WTC11 (cell line): ENCODE data around the gene KCNMA1. TPM values are rescaled to one million over a fixed set of nuclear protein-coding genes. Genes with fewer than 3 reads are reported as not detected.

Experiments used
- ATAC-seq: fragments of 200-7000 bp; cut with Tn5 transposase; 2 replicates; pipeline ENCODE4 v1.10.0; 2021; ENCODE audit warnings: mild to moderate bottlenecking, moderate library complexity
- CTCF ChIA-PET: fragments of 300-600 bp; sonication (Branson Sonifier 250); formaldehyde crosslinking; loops from one replicate; lab custom pipeline; 2021; ENCODE audit warnings: antibody characterized with exemption; lab: Charles Lee
- POLR2A ChIA-PET: fragments of 350-600 bp; sonication (Branson Sonifier 250); formaldehyde crosslinking; loops from one replicate; lab custom pipeline; 2021; ENCODE audit warnings: antibody characterized with exemption; lab: Charles Lee
- DNase-seq: peaks from one replicate; pipeline ENCODE4 v3.0.0; 2021; ENCODE audit warnings: low spot score
- H3K27ac Mint-ChIP-seq: 2 replicates; pipeline ENCODE4 v1.8.0; 2021; ENCODE audit warnings: mixed read lengths
- H3K27me3 Mint-ChIP-seq: 2 replicates; pipeline ENCODE4 v1.8.0; 2021; ENCODE audit warnings: low read depth, mild to moderate bottlenecking, moderate library complexity, mixed read lengths
- H3K36me3 Mint-ChIP-seq: 2 replicates; pipeline ENCODE4 v1.8.0; 2021; ENCODE audit warnings: mixed read lengths
- H3K4me1 Mint-ChIP-seq: 2 replicates; pipeline ENCODE4 v1.8.0; 2022; ENCODE audit warnings: mixed read lengths
- H3K4me3 Mint-ChIP-seq: 2 replicates; pipeline ENCODE4 v1.8.0; 2021; ENCODE audit warnings: mild to moderate bottlenecking, moderate library complexity, mixed read lengths
- H3K9me3 Mint-ChIP-seq: 2 replicates; pipeline ENCODE4 v1.8.0; 2021; ENCODE audit warnings: mixed read lengths
- CREB1 ChIP-seq: sonication (generic); formaldehyde crosslinking; IDR thresholded peaks from 2 replicates; pipeline ENCODE4 v1.8.0; 2023; ENCODE audit warnings: mild to moderate bottlenecking, missing genetic modification reagents
- CREM ChIP-seq: sonication (generic); formaldehyde crosslinking; IDR thresholded peaks from 2 replicates; pipeline ENCODE4 v1.8.1; 2022; ENCODE audit warnings: mild to moderate bottlenecking, missing genetic modification reagents, moderate library complexity
- ELF4 ChIP-seq: sonication (generic); formaldehyde crosslinking; IDR thresholded peaks from 2 replicates; pipeline ENCODE4 v1.8.1; 2022; ENCODE audit warnings: low read depth, mild to moderate bottlenecking, moderate library complexity, missing genetic modification reagents
- FOXP1 ChIP-seq: sonication (generic); formaldehyde crosslinking; IDR thresholded peaks from 2 replicates; pipeline ENCODE4 v1.8.0; 2022; ENCODE audit warnings: missing genetic modification reagents, mild to moderate bottlenecking, moderate library complexity, borderline replicate concordance
- GRHL2 ChIP-seq: fragments of 250-450 bp; sonication (Bioruptor Pico); IDR thresholded peaks from 2 replicates; pipeline ENCODE4 v1.8.0; 2022; ENCODE audit warnings: mild to moderate bottlenecking, moderate library complexity; ENCODE audit not compliant: insufficient replicate concordance, severe bottlenecking
- HMGA2 ChIP-seq: fragments of 250-450 bp; sonication (Bioruptor Pico); IDR thresholded peaks from 2 replicates; pipeline ENCODE4 v1.4.0; 2021; ENCODE audit warnings: mild to moderate bottlenecking, moderate library complexity
- NFYB ChIP-seq: sonication (generic); formaldehyde crosslinking; conservative IDR thresholded peaks from 2 replicates; pipeline ENCODE4 v1.8.0; 2022; ENCODE audit warnings: low read depth, missing genetic modification reagents
- NR3C1 ChIP-seq: sonication (generic); formaldehyde crosslinking; conservative IDR thresholded peaks from 2 replicates; pipeline ENCODE4 v1.8.1; 2023; ENCODE audit warnings: low read depth, mild to moderate bottlenecking, missing genetic modification reagents
- RORB ChIP-seq: fragments of 250-450 bp; sonication (Bioruptor Pico); IDR thresholded peaks from 2 replicates; pipeline ENCODE4 v1.9.0; 2021; ENCODE audit warnings: mild to moderate bottlenecking
- TEAD4 ChIP-seq: sonication (generic); formaldehyde crosslinking; IDR thresholded peaks from 2 replicates; pipeline ENCODE4 v1.8.0; 2022; ENCODE audit warnings: mild to moderate bottlenecking, missing genetic modification reagents
- ZNF121 ChIP-seq: sonication (generic); formaldehyde crosslinking; IDR thresholded peaks from 2 replicates; pipeline ENCODE4 v1.8.0; 2023; ENCODE audit warnings: missing genetic modification reagents
- ZNF138 ChIP-seq: sonication (generic); formaldehyde crosslinking; conservative IDR thresholded peaks from 2 replicates; pipeline ENCODE4 v1.8.1; 2022; ENCODE audit warnings: mild to moderate bottlenecking, moderate library complexity, missing genetic modification reagents
- ZNF423 ChIP-seq: fragments of 250-450 bp; sonication (Bioruptor Pico); IDR thresholded peaks from 2 replicates; pipeline ENCODE4 v2.1.2; 2022; ENCODE audit warnings: mild to moderate bottlenecking, moderate library complexity
- total RNA-seq: library from RNA; stranded (reverse); gene quantifications from 3 replicates; pipeline ENCODE4 v1.2.3, GENCODE V29; 2021
- TF ChIP-seq, protein P1 (sequence below): sonication (generic); formaldehyde crosslinking; IDR thresholded peaks from 2 replicates; pipeline ENCODE4 v1.8.1; 2023; ENCODE audit warnings: mild to moderate bottlenecking, missing genetic modification reagents, moderate library complexity
- TF ChIP-seq, protein P2 (sequence below): sonication (generic); formaldehyde crosslinking; IDR thresholded peaks from 2 replicates; pipeline ENCODE4 v1.8.0; 2022; ENCODE audit warnings: mild to moderate bottlenecking, missing genetic modification reagents
- TF ChIP-seq, protein P3 (sequence below): fragments of 250-450 bp; sonication (Bioruptor Pico); IDR thresholded peaks from 2 replicates; pipeline ENCODE4 v2.1.2; 2022; ENCODE audit warnings: mild to moderate bottlenecking, moderate library complexity
- TF ChIP-seq, protein P4 (sequence below): sonication (generic); formaldehyde crosslinking; IDR thresholded peaks from 2 replicates; pipeline ENCODE4 v1.8.1; 2023; ENCODE audit warnings: mild to moderate bottlenecking, missing genetic modification reagents, moderate library complexity
- TF ChIP-seq, protein P5 (sequence below): fragments of 250-450 bp; sonication (Bioruptor Pico); IDR thresholded peaks from 2 replicates; pipeline ENCODE4 v1.9.0; 2021; ENCODE audit warnings: mild to moderate bottlenecking
- TF ChIP-seq, protein P6 (sequence below): fragments of 250-450 bp; sonication (Bioruptor Pico); IDR thresholded peaks from 2 replicates; pipeline ENCODE4 v1.9.0; 2021; ENCODE audit warnings: mild to moderate bottlenecking, borderline replicate concordance
- TF ChIP-seq, protein P7 (sequence below): sonication (generic); formaldehyde crosslinking; IDR thresholded peaks from 2 replicates; pipeline ENCODE4 v1.8.0; 2023; ENCODE audit warnings: missing genetic modification reagents

KCNMA1 gene
- total RNA-seq, 1 experiment from 2014 or later: 7.3 TPM

DNA sequence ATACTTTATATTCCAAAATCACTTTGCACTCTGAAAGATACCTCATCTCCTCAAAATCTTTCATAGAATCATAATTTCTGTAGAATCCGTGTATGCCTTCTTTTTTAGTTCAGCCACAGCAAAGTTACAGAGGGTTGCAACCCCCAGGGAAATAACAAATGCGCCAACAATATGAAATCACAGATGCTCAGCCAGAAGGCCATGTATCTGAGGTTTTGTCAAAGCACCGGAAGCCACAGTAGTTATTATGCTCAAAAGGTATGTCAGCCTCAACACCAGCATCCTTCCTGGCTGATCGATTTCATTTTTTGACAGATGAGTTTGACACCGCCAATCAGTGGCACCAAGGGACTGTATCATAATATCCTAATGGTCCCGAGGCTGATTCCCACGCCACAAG is 204.1 kb downstream of the KCNMA1 start:
- H3K4me3 Mint-ChIP-seq: no peak overlapping the region
- TF ChIP-seq ZNF138 (CRISPR knock-in tag): no peak
- no peak for TF ChIP-seq NR3C1 (CRISPR knock-in tag)
- TF ChIP-seq, protein P1, sequence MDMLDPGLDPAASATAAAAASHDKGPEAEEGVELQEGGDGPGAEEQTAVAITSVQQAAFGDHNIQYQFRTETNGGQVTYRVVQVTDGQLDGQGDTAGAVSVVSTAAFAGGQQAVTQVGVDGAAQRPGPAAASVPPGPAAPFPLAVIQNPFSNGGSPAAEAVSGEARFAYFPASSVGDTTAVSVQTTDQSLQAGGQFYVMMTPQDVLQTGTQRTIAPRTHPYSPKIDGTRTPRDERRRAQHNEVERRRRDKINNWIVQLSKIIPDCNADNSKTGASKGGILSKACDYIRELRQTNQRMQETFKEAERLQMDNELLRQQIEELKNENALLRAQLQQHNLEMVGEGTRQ (CRISPR knock-in tag): no peak
- TF ChIP-seq, protein P2, sequence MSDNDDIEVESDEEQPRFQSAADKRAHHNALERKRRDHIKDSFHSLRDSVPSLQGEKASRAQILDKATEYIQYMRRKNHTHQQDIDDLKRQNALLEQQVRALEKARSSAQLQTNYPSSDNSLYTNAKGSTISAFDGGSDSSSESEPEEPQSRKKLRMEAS: no peak
- TF ChIP-seq NFYB (CRISPR knock-in tag): no peak
- TF ChIP-seq, protein P3, sequence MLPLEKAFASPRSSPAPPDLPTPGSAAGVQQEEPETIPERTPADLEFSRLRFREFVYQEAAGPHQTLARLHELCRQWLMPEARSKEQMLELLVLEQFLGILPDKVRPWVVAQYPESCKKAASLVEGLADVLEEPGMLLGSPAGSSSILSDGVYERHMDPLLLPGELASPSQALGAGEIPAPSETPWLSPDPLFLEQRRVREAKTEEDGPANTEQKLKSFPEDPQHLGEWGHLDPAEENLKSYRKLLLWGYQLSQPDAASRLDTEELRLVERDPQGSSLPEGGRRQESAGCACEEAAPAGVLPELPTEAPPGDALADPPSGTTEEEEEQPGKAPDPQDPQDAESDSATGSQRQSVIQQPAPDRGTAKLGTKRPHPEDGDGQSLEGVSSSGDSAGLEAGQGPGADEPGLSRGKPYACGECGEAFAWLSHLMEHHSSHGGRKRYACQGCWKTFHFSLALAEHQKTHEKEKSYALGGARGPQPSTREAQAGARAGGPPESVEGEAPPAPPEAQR (CRISPR knock-in tag): no peak
- TF ChIP-seq, protein P4, sequence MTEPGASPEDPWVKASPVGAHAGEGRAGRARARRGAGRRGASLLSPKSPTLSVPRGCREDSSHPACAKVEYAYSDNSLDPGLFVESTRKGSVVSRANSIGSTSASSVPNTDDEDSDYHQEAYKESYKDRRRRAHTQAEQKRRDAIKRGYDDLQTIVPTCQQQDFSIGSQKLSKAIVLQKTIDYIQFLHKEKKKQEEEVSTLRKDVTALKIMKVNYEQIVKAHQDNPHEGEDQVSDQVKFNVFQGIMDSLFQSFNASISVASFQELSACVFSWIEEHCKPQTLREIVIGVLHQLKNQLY (CRISPR knock-in tag): no peak
- TF ChIP-seq CREM (CRISPR knock-in tag): no peak
- no peak for TF ChIP-seq TEAD4 (CRISPR knock-in tag)
- TF ChIP-seq, protein P5, sequence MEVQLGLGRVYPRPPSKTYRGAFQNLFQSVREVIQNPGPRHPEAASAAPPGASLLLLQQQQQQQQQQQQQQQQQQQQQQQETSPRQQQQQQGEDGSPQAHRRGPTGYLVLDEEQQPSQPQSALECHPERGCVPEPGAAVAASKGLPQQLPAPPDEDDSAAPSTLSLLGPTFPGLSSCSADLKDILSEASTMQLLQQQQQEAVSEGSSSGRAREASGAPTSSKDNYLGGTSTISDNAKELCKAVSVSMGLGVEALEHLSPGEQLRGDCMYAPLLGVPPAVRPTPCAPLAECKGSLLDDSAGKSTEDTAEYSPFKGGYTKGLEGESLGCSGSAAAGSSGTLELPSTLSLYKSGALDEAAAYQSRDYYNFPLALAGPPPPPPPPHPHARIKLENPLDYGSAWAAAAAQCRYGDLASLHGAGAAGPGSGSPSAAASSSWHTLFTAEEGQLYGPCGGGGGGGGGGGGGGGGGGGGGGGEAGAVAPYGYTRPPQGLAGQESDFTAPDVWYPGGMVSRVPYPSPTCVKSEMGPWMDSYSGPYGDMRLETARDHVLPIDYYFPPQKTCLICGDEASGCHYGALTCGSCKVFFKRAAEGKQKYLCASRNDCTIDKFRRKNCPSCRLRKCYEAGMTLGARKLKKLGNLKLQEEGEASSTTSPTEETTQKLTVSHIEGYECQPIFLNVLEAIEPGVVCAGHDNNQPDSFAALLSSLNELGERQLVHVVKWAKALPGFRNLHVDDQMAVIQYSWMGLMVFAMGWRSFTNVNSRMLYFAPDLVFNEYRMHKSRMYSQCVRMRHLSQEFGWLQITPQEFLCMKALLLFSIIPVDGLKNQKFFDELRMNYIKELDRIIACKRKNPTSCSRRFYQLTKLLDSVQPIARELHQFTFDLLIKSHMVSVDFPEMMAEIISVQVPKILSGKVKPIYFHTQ: no peak
- no peak for TF ChIP-seq HMGA2 (CRISPR knock-in tag)
- TF ChIP-seq CREB1 (CRISPR knock-in tag): no peak
- TF ChIP-seq, all 79 proteins: peak for 0
- H3K4me1 Mint-ChIP-seq: peaks cover 38% of the 10 kb centered on the region
- no peak for DNase-seq
- no peaks in the 10 kb centered on the region for H3K27me3 Mint-ChIP-seq
- ATAC-seq: no peak
- POLR2A ChIA-PET: no interaction called here
- CTCF ChIA-PET: no interaction called here
- no peak overlapping the region for H3K27ac Mint-ChIP-seq
- H3K9me3 Mint-ChIP-seq: no peaks in the 10 kb centered on the region
- H3K36me3 Mint-ChIP-seq: no peaks in the 10 kb centered on the region

DNA sequence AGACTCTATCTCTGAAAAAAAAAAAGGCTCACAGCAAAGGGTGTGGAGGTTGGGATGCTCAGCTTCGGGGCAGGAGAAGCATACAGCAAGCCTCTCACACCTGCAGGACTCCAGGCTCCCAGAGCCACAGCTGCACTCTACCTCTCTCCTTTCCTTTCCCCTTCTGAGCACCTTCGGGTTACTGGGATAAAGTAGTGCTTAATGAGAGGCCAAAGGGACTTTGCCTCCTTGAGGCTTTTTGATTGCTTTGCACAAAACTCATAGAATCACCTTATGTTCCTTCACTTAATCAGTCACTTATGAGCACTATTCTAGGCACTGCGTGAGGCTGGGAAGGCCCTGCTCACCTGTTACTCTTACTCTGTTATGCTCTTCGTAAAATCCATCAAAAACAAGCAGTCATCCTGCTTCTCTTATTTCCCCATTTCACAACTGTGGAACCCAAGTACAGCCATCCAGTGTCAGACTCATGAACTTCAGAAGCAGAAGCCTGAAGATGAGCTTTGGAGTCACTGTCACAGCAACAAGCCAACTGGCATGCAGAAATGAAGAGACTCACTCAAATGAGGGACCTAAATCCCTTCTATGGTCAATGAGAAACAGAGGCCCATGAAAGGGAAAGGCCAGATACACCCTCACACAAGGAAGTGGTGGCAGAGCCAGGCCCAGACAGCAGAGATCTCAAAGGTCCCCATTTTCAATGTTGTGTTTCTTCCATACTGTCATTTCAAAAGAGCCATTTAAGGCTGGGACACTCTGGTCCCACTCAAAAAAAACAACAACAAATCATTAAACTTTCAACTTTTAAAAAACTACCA is 205.4 kb downstream of the KCNMA1 start:
- Mint-ChIP-seq H3K4me1 (peaks cover 40% of the 10 kb centered on the region), H3K27ac (no peak overlapping the region), H3K9me3 (no peaks in the 10 kb centered on the region), H3K4me3 (no peak overlapping the region), H3K36me3 (no peaks in the 10 kb centered on the region), H3K27me3 (no peaks in the 10 kb centered on the region)
- CTCF ChIA-PET: interaction anchor here (0.6 to 2.1 kb wide), 3 partner anchors 73 to 279 kb away, joined by 3 to 9 read pairs (median 6); no protein-coding TSS in a partner anchor
- POLR2A ChIA-PET: no interaction called here
- ATAC-seq (no peak), DNase-seq (no peak)
- TF ChIP-seq ZNF423 (CRISPR knock-in tag) (no peak), GRHL2 (no peak), ZNF121 (no peak), RORB (no peak), ZNF138 (CRISPR knock-in tag) (no peak), CREM (CRISPR knock-in tag) (no peak), FOXP1 (no peak), ELF4 (CRISPR knock-in tag) (no peak)
- TF ChIP-seq, protein P2: no peak
- TF ChIP-seq, protein P6, sequence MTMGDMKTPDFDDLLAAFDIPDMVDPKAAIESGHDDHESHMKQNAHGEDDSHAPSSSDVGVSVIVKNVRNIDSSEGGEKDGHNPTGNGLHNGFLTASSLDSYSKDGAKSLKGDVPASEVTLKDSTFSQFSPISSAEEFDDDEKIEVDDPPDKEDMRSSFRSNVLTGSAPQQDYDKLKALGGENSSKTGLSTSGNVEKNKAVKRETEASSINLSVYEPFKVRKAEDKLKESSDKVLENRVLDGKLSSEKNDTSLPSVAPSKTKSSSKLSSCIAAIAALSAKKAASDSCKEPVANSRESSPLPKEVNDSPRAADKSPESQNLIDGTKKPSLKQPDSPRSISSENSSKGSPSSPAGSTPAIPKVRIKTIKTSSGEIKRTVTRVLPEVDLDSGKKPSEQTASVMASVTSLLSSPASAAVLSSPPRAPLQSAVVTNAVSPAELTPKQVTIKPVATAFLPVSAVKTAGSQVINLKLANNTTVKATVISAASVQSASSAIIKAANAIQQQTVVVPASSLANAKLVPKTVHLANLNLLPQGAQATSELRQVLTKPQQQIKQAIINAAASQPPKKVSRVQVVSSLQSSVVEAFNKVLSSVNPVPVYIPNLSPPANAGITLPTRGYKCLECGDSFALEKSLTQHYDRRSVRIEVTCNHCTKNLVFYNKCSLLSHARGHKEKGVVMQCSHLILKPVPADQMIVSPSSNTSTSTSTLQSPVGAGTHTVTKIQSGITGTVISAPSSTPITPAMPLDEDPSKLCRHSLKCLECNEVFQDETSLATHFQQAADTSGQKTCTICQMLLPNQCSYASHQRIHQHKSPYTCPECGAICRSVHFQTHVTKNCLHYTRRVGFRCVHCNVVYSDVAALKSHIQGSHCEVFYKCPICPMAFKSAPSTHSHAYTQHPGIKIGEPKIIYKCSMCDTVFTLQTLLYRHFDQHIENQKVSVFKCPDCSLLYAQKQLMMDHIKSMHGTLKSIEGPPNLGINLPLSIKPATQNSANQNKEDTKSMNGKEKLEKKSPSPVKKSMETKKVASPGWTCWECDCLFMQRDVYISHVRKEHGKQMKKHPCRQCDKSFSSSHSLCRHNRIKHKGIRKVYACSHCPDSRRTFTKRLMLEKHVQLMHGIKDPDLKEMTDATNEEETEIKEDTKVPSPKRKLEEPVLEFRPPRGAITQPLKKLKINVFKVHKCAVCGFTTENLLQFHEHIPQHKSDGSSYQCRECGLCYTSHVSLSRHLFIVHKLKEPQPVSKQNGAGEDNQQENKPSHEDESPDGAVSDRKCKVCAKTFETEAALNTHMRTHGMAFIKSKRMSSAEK (CRISPR knock-in tag): no peak
- TF ChIP-seq, protein P7, sequence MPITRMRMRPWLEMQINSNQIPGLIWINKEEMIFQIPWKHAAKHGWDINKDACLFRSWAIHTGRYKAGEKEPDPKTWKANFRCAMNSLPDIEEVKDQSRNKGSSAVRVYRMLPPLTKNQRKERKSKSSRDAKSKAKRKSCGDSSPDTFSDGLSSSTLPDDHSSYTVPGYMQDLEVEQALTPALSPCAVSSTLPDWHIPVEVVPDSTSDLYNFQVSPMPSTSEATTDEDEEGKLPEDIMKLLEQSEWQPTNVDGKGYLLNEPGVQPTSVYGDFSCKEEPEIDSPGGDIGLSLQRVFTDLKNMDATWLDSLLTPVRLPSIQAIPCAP (CRISPR knock-in tag): no peak
